HepG2 (cell line): ENCODE measurements around the gene PATL2. TPM values are rescaled to one million over a fixed set of nuclear protein-coding genes. Genes with fewer than 3 reads are reported as not detected.
A peak's percentile ranks its signal among the peaks of the same experiment; 100 is the strongest.

Experiments
- ADNP ChIP-seq: sonication (generic); formaldehyde crosslinking; IDR thresholded peaks from 2 replicates; pipeline ENCODE4 v1.4.0; 2020; ENCODE audit warnings: missing genetic modification reagents
- ARNT ChIP-seq: fragments of 450-650 bp; IDR thresholded peaks from 2 replicates; pipeline ENCODE4 v1.6.1; 2017
- ATRX ChIP-seq: sonication (generic); formaldehyde crosslinking; IDR thresholded peaks from 2 replicates; pipeline ENCODE4 v1.4.0; 2020; ENCODE audit warnings: missing genetic modification reagents, borderline replicate concordance
- DDIT3 ChIP-seq: sonication (generic); formaldehyde crosslinking; IDR thresholded peaks from 2 replicates; pipeline ENCODE4 v1.4.0; 2020; ENCODE audit warnings: mild to moderate bottlenecking, missing genetic modification reagents
- DR1 ChIP-seq: sonication (generic); formaldehyde crosslinking; IDR thresholded peaks from 2 replicates; pipeline ENCODE4 v1.8.0; 2021; ENCODE audit warnings: mild to moderate bottlenecking, missing genetic modification reagents, inconsistent platforms
- DZIP1 ChIP-seq: sonication (generic); formaldehyde crosslinking; IDR thresholded peaks from 2 replicates; pipeline ENCODE4 v1.5.0; 2020; ENCODE audit warnings: mild to moderate bottlenecking, missing genetic modification reagents
- ELF1 ChIP-seq: sonication (generic); formaldehyde crosslinking; IDR thresholded peaks from 2 replicates; pipeline ENCODE4 v1.4.0; 2020; ENCODE audit warnings: missing genetic modification reagents
- GATAD2A ChIP-seq: IDR thresholded peaks from 2 replicates; pipeline ENCODE4 v1.6.1; 2016
- GTF3A ChIP-seq: sonication (generic); formaldehyde crosslinking; conservative IDR thresholded peaks from 2 replicates; pipeline ENCODE4 v1.4.0; 2020; ENCODE audit warnings: mild to moderate bottlenecking, missing genetic modification reagents
- KLF15 ChIP-seq: sonication (generic); formaldehyde crosslinking; IDR thresholded peaks from 2 replicates; pipeline ENCODE4 v1.8.1; 2023; ENCODE audit warnings: borderline replicate concordance, mild to moderate bottlenecking, inconsistent platforms, missing genetic modification reagents, mixed read lengths
- MLLT10 ChIP-seq: sonication (generic); formaldehyde crosslinking; IDR thresholded peaks from 2 replicates; pipeline ENCODE4 v1.4.0; 2020; ENCODE audit warnings: missing genetic modification reagents
- RARG ChIP-seq: sonication (generic); formaldehyde crosslinking; IDR thresholded peaks from 2 replicates; pipeline ENCODE4 v1.4.0; 2020; ENCODE audit warnings: low read depth, mild to moderate bottlenecking, missing genetic modification reagents
- SNAPC2 ChIP-seq: sonication (generic); formaldehyde crosslinking; IDR thresholded peaks from 2 replicates; pipeline ENCODE4 v1.8.1; 2022; ENCODE audit warnings: mild to moderate bottlenecking, missing genetic modification reagents
- SP4 ChIP-seq: sonication (generic); formaldehyde crosslinking; IDR thresholded peaks from 2 replicates; pipeline ENCODE4 v1.8.1; 2023; ENCODE audit warnings: mild to moderate bottlenecking, missing genetic modification reagents
- SRY ChIP-seq: sonication (generic); formaldehyde crosslinking; IDR thresholded peaks from 2 replicates; pipeline ENCODE4 v1.8.0; 2022; ENCODE audit warnings: mild to moderate bottlenecking, missing genetic modification reagents
- WIZ ChIP-seq: sonication (generic); formaldehyde crosslinking; IDR thresholded peaks from 2 replicates; pipeline ENCODE4 v1.5.1; 2020; ENCODE audit warnings: mild to moderate bottlenecking, missing genetic modification reagents
- ZFP36 ChIP-seq: fragments of 150-350 bp; IDR thresholded peaks from 2 replicates; pipeline ENCODE4 v1.6.1; 2018; ENCODE audit warnings: borderline replicate concordance, low read length, low read depth; ENCODE audit not compliant: partially characterized antibody
- ZFP62 ChIP-seq: sonication (generic); formaldehyde crosslinking; IDR thresholded peaks from 2 replicates; pipeline ENCODE4 v1.4.0; 2020; ENCODE audit warnings: missing genetic modification reagents
- ZNF10 ChIP-seq: sonication (generic); formaldehyde crosslinking; IDR thresholded peaks from 2 replicates; pipeline ENCODE4 v1.4.0; 2020; ENCODE audit warnings: mild to moderate bottlenecking, low read depth, missing genetic modification reagents, borderline replicate concordance
- ZNF18 ChIP-seq: sonication (generic); formaldehyde crosslinking; IDR thresholded peaks from 2 replicates; pipeline ENCODE4 v1.8.0; 2022; ENCODE audit warnings: mild to moderate bottlenecking, missing genetic modification reagents; ENCODE audit not compliant: insufficient replicate concordance
- ZNF333 ChIP-seq: sonication (generic); formaldehyde crosslinking; IDR thresholded peaks from 2 replicates; pipeline ENCODE4 v1.4.0; 2020; ENCODE audit warnings: mild to moderate bottlenecking, missing genetic modification reagents, borderline replicate concordance
- ZNF33A ChIP-seq: sonication (generic); formaldehyde crosslinking; IDR thresholded peaks from 2 replicates; pipeline ENCODE4 v1.5.1; 2020; ENCODE audit warnings: missing genetic modification reagents, mild to moderate bottlenecking, moderate library complexity, borderline replicate concordance
- ZNF710 ChIP-seq: sonication (generic); formaldehyde crosslinking; IDR thresholded peaks from 2 replicates; pipeline ENCODE4 v1.5.0; 2020; ENCODE audit warnings: mild to moderate bottlenecking, missing genetic modification reagents, borderline replicate concordance
- ZNF782 ChIP-seq: sonication (generic); formaldehyde crosslinking; IDR thresholded peaks from 2 replicates; pipeline ENCODE4 v1.4.0; 2020; ENCODE audit warnings: missing genetic modification reagents, mild to moderate bottlenecking, borderline replicate concordance
- ZNF850 ChIP-seq: sonication (generic); formaldehyde crosslinking; conservative IDR thresholded peaks from 2 replicates; pipeline ENCODE4 v1.9.0; 2021; ENCODE audit warnings: mild to moderate bottlenecking, missing genetic modification reagents
- ZSCAN29 ChIP-seq: sonication (generic); formaldehyde crosslinking; conservative IDR thresholded peaks from 2 replicates; pipeline ENCODE4 v1.4.0; 2020; ENCODE audit warnings: mild to moderate bottlenecking, missing genetic modification reagents
- polyA plus RNA-seq, 8 experiments: library from polyadenylated mRNA; depleted of rRNA in 3 of 8; stranded (reverse) in 7 of 8; unstranded in 1 of 8; fragments of >200 nt; fragmentation: Illumina TruSeq in 4 of 8; extraction: Trizol in 4 of 8; gene quantifications; 2 replicates each; pipeline versions ENCODE4 v1.2.1 to v1.2.3, GENCODE V29; 2011 to 2016; ENCODE audit warnings: low read depth in 4 of 8, missing spikeins in 1 of 8, mixed read lengths in 1 of 8; ENCODE audit not compliant: insufficient read depth in 1 of 8
- total RNA-seq, 5 experiments: library from RNA; depleted of rRNA; stranded (reverse); fragments of >200 nt; fragmentation: Illumina TruSeq; extraction: Trizol; gene quantifications; 2 replicates each; pipeline ENCODE4 v1.2.3, GENCODE V29; 2016; ENCODE audit warnings: low read depth in 1 of 5

PATL2 gene
- total and polyA plus RNA-seq, 2 of the 13 experiments (the other 11 are each of a cell fraction or from before 2014, with no cell fraction given), result 0.15 to 0.53 TPM

GRCh38 chr15:44711096-44711742 is at the start of gene PATL2, which contains the start of gene B2M (continued):
- TF ChIP-seq DZIP1 (no peak), ZNF782 (no peak), ARNT (no peak), ZSCAN29 (CRISPR knock-in tag) (no peak), KLF15 (CRISPR knock-in tag) (no peak), DR1 (CRISPR knock-in tag) (peak; percentile 91), ZFP62 (CRISPR knock-in tag) (no peak), ADNP (CRISPR knock-in tag) (no peak), ZFP36 (no peak), ZNF850 (no peak), SRY (peak; percentile 95), GTF3A (CRISPR knock-in tag) (no peak), DDIT3 (CRISPR knock-in tag) (no peak), ZNF333 (peak; percentile 66; the same call in 1 of the 2 replicates), GATAD2A (no peak), ELF1 (CRISPR knock-in tag) (no peak), ATRX (CRISPR knock-in tag) (no peak), ZNF10 (CRISPR knock-in tag) (no peak), ZNF33A (CRISPR knock-in tag) (no peak), ZNF710 (CRISPR knock-in tag) (peak; percentile 54; the same call in 1 of the 2 replicates), SNAPC2 (CRISPR knock-in tag) (peak; percentile 96; the same call in 1 of the 2 replicates), MLLT10 (no peak), WIZ (CRISPR knock-in tag) (no peak), SP4 (CRISPR knock-in tag) (no peak), ZNF18 (no peak), RARG (CRISPR knock-in tag) (no peak)
